GM10248 (cell line): ENCODE results near the gene UMODL1.
"Not testable (repeated sequence)": the region's sequence is repeated elsewhere in the genome, so short reads cannot be mapped to it uniquely, and the experiment has no call there.

Source experiments
- CTCF ChIA-PET: fragments of 300-600 bp; sonication (Branson Sonifier 250); formaldehyde crosslinking; extraction: SDS; loops from one replicate; lab custom pipeline; 2021; ENCODE audit warnings: antibody characterized with exemption; lab: Yijun Ruan, JAX
- POLR2A ChIA-PET: fragments of 350-650 bp; sonication (Branson Sonifier 250); formaldehyde crosslinking; extraction: SDS; loops from one replicate; lab custom pipeline; 2020; ENCODE audit warnings: antibody characterized with exemption; lab: Yijun Ruan, JAX
- DNase-seq: peaks from one replicate; pipeline ENCODE4 v3.0.0; 2012; ENCODE audit errors: extremely low spot score
- CTCF ChIP-seq: IDR thresholded peaks from 2 replicates; pipeline ENCODE4 v1.5.1; 2012; ENCODE audit warnings: mild to moderate bottlenecking, low read depth; ENCODE audit errors: extremely low read depth, missing control alignments, control extremely low read depth

Gene UMODL1

GRCh38 chr21:42175110-42175710 lies 104.1 kb downstream of the UMODL1 start:
- ChIA-PET POLR2A (no interaction called here), CTCF (interaction anchor here (0.9 to 1.2 kb wide), 3 partner anchors 11 to 29 kb away, joined by 3 read pairs; no protein-coding TSS in a partner anchor)
- no peak for TF ChIP-seq CTCF
- DNase-seq = no peak

GRCh38 chr21:42176859-42177258 lies 105.7 kb downstream of the UMODL1 start:
- ChIA-PET POLR2A (no interaction called here), CTCF (interaction anchor here (0.7 to 0.9 kb wide), 2 partner anchors 12 to 29 kb away, joined by 3 read pairs; no protein-coding TSS in a partner anchor)
- DNase-seq = no peak
- TF ChIP-seq CTCF = no peak

GRCh38 chr21:42179316-42179715 lies 108.2 kb downstream of the UMODL1 start:
- TF ChIP-seq CTCF = no peak
- POLR2A ChIA-PET = no interaction called here
- CTCF ChIA-PET = interaction anchor here (0.8 kb wide), 1 partner anchor 9 kb away, joined by 3 read pairs; no protein-coding TSS in a partner anchor
- no peak for DNase-seq

GRCh38 chr21:42180001-42180400 lies 108.9 kb downstream of the UMODL1 start:
- POLR2A ChIA-PET, DNase-seq: not testable (repeated sequence)
- CTCF ChIA-PET = interaction anchor here (0.8 kb wide), 1 partner anchor 9 kb away, joined by 3 read pairs; no protein-coding TSS in a partner anchor

GRCh38 chr21:42182713-42183371 lies 111.7 kb downstream of the UMODL1 start:
- ChIA-PET CTCF (interaction anchor here (0.8 to 1.0 kb wide), 2 partner anchors 14 to 38 kb away, joined by 3 to 4 read pairs; no protein-coding TSS in a partner anchor), POLR2A (no interaction called here)
- no peak for TF ChIP-seq CTCF
- no peak for DNase-seq

GRCh38 chr21:42183374-42184266 lies 112.5 kb downstream of the UMODL1 start:
- no peak for TF ChIP-seq CTCF
- no peak for DNase-seq
- POLR2A ChIA-PET = no interaction called here
- CTCF ChIA-PET = interaction anchor here (0.8 kb wide), 1 partner anchor 15 kb away, joined by 3 read pairs; no protein-coding TSS in a partner anchor
